NCI-H524 treated with DMSO at 0.1 percent for 48 hours (cell line): ENCODE results near the gene HECA.
"Not testable (repeated sequence)": the region's sequence is repeated elsewhere in the genome, so short reads cannot be mapped to it uniquely, and the experiment has no call there.

Experiments used
- DNase-seq: peaks from one replicate; lab custom pipeline; 2025; lab: John Stamatoyannopoulos, UW

HECA gene

GRCh38 chr6:139135578-139136545 is 982 bp downstream of the HECA start:
- DNase-seq: no peak

- no peak for DNase-seq
These were observed 2.8 kb downstream of the HECA start for GRCh38 chr6:139137706-139138105.

- DNase-seq: not testable (repeated sequence)
These were observed 6.0 kb downstream of the HECA start for GRCh38 chr6:139140854-139141253.

GRCh38 chr6:139142262-139142661 is 7.4 kb downstream of the HECA start:
- no peak for DNase-seq

- DNase-seq: no peak
These were observed 8.2 kb downstream of the HECA start for GRCh38 chr6:139143111-139143510.

- no peak for DNase-seq
These were observed 9.7 kb downstream of the HECA start for GRCh38 chr6:139144490-139145085.

- no peak for DNase-seq
These were observed 10.8 kb downstream of the HECA start for GRCh38 chr6:139145661-139146060.

GRCh38 chr6:139146317-139146726 is 11.4 kb downstream of the HECA start:
- DNase-seq: no peak

GRCh38 chr6:139147628-139148027 is 12.7 kb downstream of the HECA start:
- DNase-seq: no peak

GRCh38 chr6:139148557-139149235 is 13.8 kb downstream of the HECA start:
- no peak for DNase-seq

- DNase-seq: no peak
These were observed 14.5 kb downstream of the HECA start for GRCh38 chr6:139149383-139149782.

- no peak for DNase-seq
These were observed 16.0 kb downstream of the HECA start for GRCh38 chr6:139150920-139151319.

GRCh38 chr6:139151425-139152087 is 16.7 kb downstream of the HECA start:
- no peak for DNase-seq

GRCh38 chr6:139152088-139152891 is 17.4 kb downstream of the HECA start:
- no peak for DNase-seq

GRCh38 chr6:139152892-139153271 is 18.0 kb downstream of the HECA start:
- DNase-seq: no peak

GRCh38 chr6:139153855-139154254 is 19.0 kb downstream of the HECA start:
- no peak for DNase-seq

GRCh38 chr6:139154881-139155547 is 20.1 kb downstream of the HECA start:
- DNase-seq: no peak

- no peak for DNase-seq
These were observed 21.2 kb downstream of the HECA start for GRCh38 chr6:139156102-139156501.

GRCh38 chr6:139156551-139156950 is 21.7 kb downstream of the HECA start:
- no peak for DNase-seq

- DNase-seq: not testable (repeated sequence)
These were observed 22.2 kb downstream of the HECA start for GRCh38 chr6:139157086-139157485.

GRCh38 chr6:139159016-139159415 is 24.1 kb downstream of the HECA start:
- DNase-seq: no peak
